Neural cell (in vitro differentiated cells): ENCODE data around the gene RHOBTB1. TPM values are rescaled to one million over a fixed set of nuclear protein-coding genes. Genes with fewer than 3 reads are reported as not detected.

Experiments
- H2AFZ ChIP-seq: fragments of 200-600, 300-800 bp; sonication (generic), shearing (Covaris generic); 2 replicates; pipeline ENCODE4 v1.6.0; 2014; ENCODE audit warnings: low read depth, mild to moderate bottlenecking, antibody characterized with exemption, low read length, moderate library complexity
- H3F3A ChIP-seq: fragments of 200-600 bp; shearing (Covaris generic); 2 replicates; pipeline ENCODE4 v1.6.1; 2016; ENCODE audit warnings: mild to moderate bottlenecking, moderate library complexity, mixed read lengths, antibody characterized with exemption, low read length; ENCODE audit not compliant: insufficient read depth, poor library complexity, severe bottlenecking
- H3K27ac ChIP-seq: fragments of 200-600, 300-800 bp; sonication (generic), shearing (Covaris generic); 2 replicates; pipeline ENCODE4 v1.5.1; 2014; ENCODE audit warnings: mild to moderate bottlenecking, low read length, moderate library complexity
- H3K27me3 ChIP-seq: fragments of 300-800, 200-600 bp; sonication (generic), shearing (Covaris generic); 2 replicates; pipeline ENCODE4 v1.6.0; 2014; ENCODE audit warnings: mild to moderate bottlenecking, low read depth, low read length, moderate library complexity; ENCODE audit not compliant: insufficient read depth
- H3K36me3 ChIP-seq: fragments of 300-800, 200-600 bp; sonication (generic), shearing (Covaris generic); 2 replicates; pipeline ENCODE4 v1.5.1; 2014; ENCODE audit warnings: mild to moderate bottlenecking, antibody characterized with exemption, low read length, moderate library complexity; ENCODE audit not compliant: insufficient read depth
- H3K4me2 ChIP-seq: fragments of 300-800, 200-600 bp; sonication (generic), shearing (Covaris generic); 2 replicates; pipeline ENCODE4 v1.6.0; 2014; ENCODE audit warnings: mild to moderate bottlenecking, low read length
- H3K4me3 ChIP-seq: fragments of 300-800, 200-600 bp; sonication (generic), shearing (Covaris generic); 2 replicates; pipeline ENCODE4 v1.5.1; 2014; ENCODE audit warnings: mild to moderate bottlenecking, low read length, moderate library complexity
- H3K79me2 ChIP-seq: fragments of 200-600 bp; shearing (Covaris generic); replicated peaks from 2 replicates; pipeline ENCODE4 v1.6.0; 2014; ENCODE audit warnings: mild to moderate bottlenecking, low read length, moderate library complexity; ENCODE audit not compliant: insufficient read depth
- H3K9ac ChIP-seq: fragments of 300-800, 200-600 bp; sonication (generic), shearing (Covaris generic); 2 replicates; pipeline ENCODE4 v1.6.1; 2016; ENCODE audit warnings: mild to moderate bottlenecking, low read length, mixed read lengths
- H3K9me2 ChIP-seq: fragments of 200-600 bp; shearing (Covaris generic); 2 replicates; pipeline ENCODE4 v1.6.1; 2016; ENCODE audit warnings: mild to moderate bottlenecking, low read length, mixed read lengths; ENCODE audit not compliant: insufficient read depth
- H3K9me3 ChIP-seq: fragments of 200-600, 300-800 bp; sonication (generic), shearing (Covaris generic); 2 replicates; pipeline ENCODE4 v1.6.1; 2016; ENCODE audit warnings: mild to moderate bottlenecking, mixed run types, low read length, moderate library complexity, mixed read lengths
- H4K20me1 ChIP-seq: fragments of 200-600 bp; shearing (Covaris generic); 2 replicates; pipeline ENCODE4 v1.6.1; 2016; ENCODE audit warnings: mild to moderate bottlenecking, mixed run types; ENCODE audit not compliant: insufficient read depth
- EP300 ChIP-seq: fragments of 450-650 bp; conservative IDR thresholded peaks from 2 replicates; pipeline ENCODE4 v1.6.1; 2014; ENCODE audit warnings: antibody characterized with exemption, mild to moderate bottlenecking, moderate library complexity; ENCODE audit not compliant: poor library complexity, severe bottlenecking
- EZH2 ChIP-seq: fragments of 200-600, 300-800 bp; shearing (Covaris generic), sonication (generic); IDR thresholded peaks from 2 replicates; pipeline ENCODE4 v1.6.1; 2014; ENCODE audit warnings: antibody characterized with exemption, low read length, borderline replicate concordance, mild to moderate bottlenecking; ENCODE audit not compliant: insufficient read depth, poor library complexity, severe bottlenecking
- MXI1 ChIP-seq: fragments of 450-650 bp; conservative IDR thresholded peaks from 2 replicates; pipeline ENCODE4 v1.6.1; 2014; ENCODE audit warnings: antibody characterized with exemption, mild to moderate bottlenecking; ENCODE audit not compliant: poor library complexity, severe bottlenecking
- POLR2AphosphoS5 ChIP-seq: IDR thresholded peaks from 2 replicates; pipeline ENCODE4 v1.6.1; 2012
- RAD21 ChIP-seq: fragments of 450-650 bp; conservative IDR thresholded peaks from 2 replicates; pipeline ENCODE4 v1.6.1; 2014; ENCODE audit warnings: antibody characterized with exemption, mild to moderate bottlenecking, moderate library complexity
- SMC3 ChIP-seq: fragments of 450-650 bp; conservative IDR thresholded peaks from 2 replicates; pipeline ENCODE4 v1.6.1; 2014; ENCODE audit warnings: antibody characterized with exemption, mild to moderate bottlenecking, moderate library complexity; ENCODE audit not compliant: poor library complexity
- TAF1 ChIP-seq: IDR thresholded peaks from 2 replicates; pipeline ENCODE4 v1.6.1; 2012; ENCODE audit warnings: low read depth
- polyA plus RNA-seq: library from polyadenylated mRNA; depleted of rRNA; stranded (reverse); fragments of >200 nt; gene quantifications from 2 replicates; pipeline ENCODE4 v1.2.3, GENCODE V29; 2014
- TF ChIP-seq, protein P1 (sequence below): IDR thresholded peaks from 2 replicates; pipeline ENCODE4 v1.6.1; 2012; ENCODE audit warnings: borderline replicate concordance
- TF ChIP-seq, protein P2 (sequence below): fragments of 450-650 bp; IDR thresholded peaks from 2 replicates; pipeline ENCODE4 v1.5.1; 2014; ENCODE audit warnings: antibody characterized with exemption, mild to moderate bottlenecking, moderate library complexity; ENCODE audit not compliant: poor library complexity, severe bottlenecking

RHOBTB1 gene
- polyA plus RNA-seq, 1 donor from 2014 or later: 10.5 TPM

DNA sequence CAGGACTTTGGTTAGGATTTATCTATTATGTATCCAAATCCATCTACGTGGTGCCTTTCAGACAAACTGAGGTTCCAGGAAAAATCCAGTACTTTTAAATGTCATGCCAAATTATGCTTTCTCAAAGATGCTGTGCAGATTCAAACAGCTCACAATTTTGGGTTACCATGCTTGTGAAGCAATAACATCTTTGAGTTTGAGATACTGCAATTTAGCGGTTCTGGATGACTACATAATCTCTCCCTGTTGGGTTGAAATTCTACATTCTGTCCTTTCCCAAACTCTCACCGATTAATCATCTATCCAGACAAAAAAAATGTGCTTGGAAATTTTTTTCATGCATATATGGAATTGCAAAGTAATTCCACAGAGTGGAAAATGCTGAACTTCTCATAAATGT is 3.5 kb downstream of the RHOBTB1 start:
- Histone ChIP-seq H3K27me3 (no peaks in the 10 kb centered on the region), H3K4me3 (no peak overlapping the region), H3K4me2 (no peak overlapping the region), H3K9me2 (no peaks in the 10 kb centered on the region), H3K9me3 (no peaks in the 10 kb centered on the region), H3K9ac (no peak overlapping the region), H2AFZ (no peak overlapping the region), H3F3A (no peaks in the 10 kb centered on the region), H3K79me2 (peaks cover 3% of the 10 kb centered on the region), H3K36me3 (no peaks in the 10 kb centered on the region), H3K27ac (no peak overlapping the region), H4K20me1 (no peaks in the 10 kb centered on the region)
- TF ChIP-seq POLR2AphosphoS5: no peak
- no peak for TF ChIP-seq EZH2
- TF ChIP-seq, protein P1, sequence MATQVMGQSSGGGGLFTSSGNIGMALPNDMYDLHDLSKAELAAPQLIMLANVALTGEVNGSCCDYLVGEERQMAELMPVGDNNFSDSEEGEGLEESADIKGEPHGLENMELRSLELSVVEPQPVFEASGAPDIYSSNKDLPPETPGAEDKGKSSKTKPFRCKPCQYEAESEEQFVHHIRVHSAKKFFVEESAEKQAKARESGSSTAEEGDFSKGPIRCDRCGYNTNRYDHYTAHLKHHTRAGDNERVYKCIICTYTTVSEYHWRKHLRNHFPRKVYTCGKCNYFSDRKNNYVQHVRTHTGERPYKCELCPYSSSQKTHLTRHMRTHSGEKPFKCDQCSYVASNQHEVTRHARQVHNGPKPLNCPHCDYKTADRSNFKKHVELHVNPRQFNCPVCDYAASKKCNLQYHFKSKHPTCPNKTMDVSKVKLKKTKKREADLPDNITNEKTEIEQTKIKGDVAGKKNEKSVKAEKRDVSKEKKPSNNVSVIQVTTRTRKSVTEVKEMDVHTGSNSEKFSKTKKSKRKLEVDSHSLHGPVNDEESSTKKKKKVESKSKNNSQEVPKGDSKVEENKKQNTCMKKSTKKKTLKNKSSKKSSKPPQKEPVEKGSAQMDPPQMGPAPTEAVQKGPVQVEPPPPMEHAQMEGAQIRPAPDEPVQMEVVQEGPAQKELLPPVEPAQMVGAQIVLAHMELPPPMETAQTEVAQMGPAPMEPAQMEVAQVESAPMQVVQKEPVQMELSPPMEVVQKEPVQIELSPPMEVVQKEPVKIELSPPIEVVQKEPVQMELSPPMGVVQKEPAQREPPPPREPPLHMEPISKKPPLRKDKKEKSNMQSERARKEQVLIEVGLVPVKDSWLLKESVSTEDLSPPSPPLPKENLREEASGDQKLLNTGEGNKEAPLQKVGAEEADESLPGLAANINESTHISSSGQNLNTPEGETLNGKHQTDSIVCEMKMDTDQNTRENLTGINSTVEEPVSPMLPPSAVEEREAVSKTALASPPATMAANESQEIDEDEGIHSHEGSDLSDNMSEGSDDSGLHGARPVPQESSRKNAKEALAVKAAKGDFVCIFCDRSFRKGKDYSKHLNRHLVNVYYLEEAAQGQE: no peak
- no peak for TF ChIP-seq SMC3

DNA sequence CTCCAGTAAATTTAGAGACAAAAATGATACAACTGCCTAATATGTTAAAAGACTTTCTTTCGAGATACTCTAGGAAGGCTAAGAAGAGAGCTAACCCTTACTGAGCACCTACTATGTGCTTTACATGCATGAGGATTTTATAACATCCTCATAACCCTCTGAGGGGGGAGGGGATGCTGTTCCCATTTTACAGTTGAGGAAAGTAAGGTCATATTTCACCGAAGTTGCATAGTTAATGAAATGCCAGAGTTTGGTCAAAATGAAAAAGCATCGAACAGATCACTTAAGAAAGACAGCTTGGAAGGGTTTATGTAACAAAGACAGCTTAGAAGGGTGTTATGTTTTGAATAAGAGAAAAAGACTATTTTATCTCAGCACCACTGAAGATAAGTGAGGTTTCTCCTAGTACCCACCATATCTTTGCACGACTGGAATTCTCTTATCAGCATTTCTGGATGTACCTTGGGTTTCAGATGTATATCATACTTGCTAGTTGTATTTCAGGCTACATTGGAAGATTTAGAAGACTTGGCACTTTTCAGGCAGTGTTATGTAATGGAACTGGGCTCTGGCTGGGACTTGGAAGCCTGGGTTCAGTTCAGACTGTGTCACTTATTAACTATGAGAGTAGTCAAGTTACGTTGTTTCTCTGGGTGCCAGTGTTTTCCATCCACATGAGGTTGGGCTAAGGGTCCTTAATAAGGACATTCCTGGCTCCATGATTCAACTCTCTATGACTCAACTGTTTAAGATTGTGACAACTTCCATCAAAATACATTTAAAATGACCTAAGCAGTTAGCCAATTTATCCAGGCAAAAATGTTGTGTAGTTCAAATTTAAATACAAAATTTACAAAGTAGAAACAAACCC is 6.0 kb downstream of the RHOBTB1 start:
- Histone ChIP-seq H3K27ac (no peak overlapping the region), H3K27me3 (no peaks in the 10 kb centered on the region), H4K20me1 (no peaks in the 10 kb centered on the region), H3K79me2 (peaks cover 3% of the 10 kb centered on the region), H3K36me3 (no peaks in the 10 kb centered on the region), H3K9ac (no peak overlapping the region), H2AFZ (no peak overlapping the region), H3K9me2 (no peaks in the 10 kb centered on the region), H3K4me2 (no peak overlapping the region), H3F3A (no peaks in the 10 kb centered on the region), H3K9me3 (no peaks in the 10 kb centered on the region), H3K4me3 (no peak overlapping the region)
- TF ChIP-seq, protein P1: no peak
- TF ChIP-seq MXI1 (no peak), EP300 (no peak), RAD21 (no peak), POLR2AphosphoS5 (no peak), EZH2 (no peak), SMC3 (no peak), TAF1 (no peak)
- TF ChIP-seq, protein P2, sequence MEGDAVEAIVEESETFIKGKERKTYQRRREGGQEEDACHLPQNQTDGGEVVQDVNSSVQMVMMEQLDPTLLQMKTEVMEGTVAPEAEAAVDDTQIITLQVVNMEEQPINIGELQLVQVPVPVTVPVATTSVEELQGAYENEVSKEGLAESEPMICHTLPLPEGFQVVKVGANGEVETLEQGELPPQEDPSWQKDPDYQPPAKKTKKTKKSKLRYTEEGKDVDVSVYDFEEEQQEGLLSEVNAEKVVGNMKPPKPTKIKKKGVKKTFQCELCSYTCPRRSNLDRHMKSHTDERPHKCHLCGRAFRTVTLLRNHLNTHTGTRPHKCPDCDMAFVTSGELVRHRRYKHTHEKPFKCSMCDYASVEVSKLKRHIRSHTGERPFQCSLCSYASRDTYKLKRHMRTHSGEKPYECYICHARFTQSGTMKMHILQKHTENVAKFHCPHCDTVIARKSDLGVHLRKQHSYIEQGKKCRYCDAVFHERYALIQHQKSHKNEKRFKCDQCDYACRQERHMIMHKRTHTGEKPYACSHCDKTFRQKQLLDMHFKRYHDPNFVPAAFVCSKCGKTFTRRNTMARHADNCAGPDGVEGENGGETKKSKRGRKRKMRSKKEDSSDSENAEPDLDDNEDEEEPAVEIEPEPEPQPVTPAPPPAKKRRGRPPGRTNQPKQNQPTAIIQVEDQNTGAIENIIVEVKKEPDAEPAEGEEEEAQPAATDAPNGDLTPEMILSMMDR: no peak
